ENCODE measurements around the gene CDC27.

DNA sequence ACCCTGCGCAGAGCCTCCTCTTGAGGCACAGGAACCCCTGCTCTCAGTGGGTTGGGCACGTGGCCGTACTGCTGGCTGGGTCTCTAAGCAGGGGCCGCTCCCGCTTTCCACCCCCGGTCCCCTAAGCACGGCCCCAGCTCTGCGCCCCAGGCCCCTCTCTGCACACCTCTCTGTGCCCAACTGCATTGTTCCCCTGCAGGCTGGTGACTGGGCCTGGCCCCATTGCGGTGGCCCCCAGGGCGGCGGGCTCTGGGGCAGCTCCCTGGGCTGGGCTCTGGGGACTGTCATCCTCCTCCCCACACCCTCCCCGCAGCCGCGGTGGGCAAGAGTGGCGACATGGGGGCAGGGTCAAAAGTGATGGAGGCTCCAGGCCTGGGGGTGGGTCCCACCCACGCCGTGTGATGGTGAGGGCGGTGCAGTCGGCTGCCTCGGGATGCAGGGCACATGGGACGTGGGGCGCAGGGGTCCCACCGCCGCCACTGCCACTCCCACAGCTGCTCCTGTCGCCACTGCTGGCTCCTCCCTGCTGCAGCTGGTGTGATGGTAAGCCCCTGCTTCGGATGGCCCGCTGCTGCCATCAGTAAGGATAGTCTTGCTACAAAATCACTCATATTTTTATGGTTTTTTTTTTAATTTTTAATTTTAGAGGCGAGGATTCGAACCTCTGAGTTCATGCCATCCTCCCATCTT, 49.4 kb upstream of the CDC27 start:
- TF ChIP-seq, protein P1, sequence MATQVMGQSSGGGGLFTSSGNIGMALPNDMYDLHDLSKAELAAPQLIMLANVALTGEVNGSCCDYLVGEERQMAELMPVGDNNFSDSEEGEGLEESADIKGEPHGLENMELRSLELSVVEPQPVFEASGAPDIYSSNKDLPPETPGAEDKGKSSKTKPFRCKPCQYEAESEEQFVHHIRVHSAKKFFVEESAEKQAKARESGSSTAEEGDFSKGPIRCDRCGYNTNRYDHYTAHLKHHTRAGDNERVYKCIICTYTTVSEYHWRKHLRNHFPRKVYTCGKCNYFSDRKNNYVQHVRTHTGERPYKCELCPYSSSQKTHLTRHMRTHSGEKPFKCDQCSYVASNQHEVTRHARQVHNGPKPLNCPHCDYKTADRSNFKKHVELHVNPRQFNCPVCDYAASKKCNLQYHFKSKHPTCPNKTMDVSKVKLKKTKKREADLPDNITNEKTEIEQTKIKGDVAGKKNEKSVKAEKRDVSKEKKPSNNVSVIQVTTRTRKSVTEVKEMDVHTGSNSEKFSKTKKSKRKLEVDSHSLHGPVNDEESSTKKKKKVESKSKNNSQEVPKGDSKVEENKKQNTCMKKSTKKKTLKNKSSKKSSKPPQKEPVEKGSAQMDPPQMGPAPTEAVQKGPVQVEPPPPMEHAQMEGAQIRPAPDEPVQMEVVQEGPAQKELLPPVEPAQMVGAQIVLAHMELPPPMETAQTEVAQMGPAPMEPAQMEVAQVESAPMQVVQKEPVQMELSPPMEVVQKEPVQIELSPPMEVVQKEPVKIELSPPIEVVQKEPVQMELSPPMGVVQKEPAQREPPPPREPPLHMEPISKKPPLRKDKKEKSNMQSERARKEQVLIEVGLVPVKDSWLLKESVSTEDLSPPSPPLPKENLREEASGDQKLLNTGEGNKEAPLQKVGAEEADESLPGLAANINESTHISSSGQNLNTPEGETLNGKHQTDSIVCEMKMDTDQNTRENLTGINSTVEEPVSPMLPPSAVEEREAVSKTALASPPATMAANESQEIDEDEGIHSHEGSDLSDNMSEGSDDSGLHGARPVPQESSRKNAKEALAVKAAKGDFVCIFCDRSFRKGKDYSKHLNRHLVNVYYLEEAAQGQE (IDR thresholded peaks at IDR 0.05; ENCODE audit: borderline replicate concordance), result no peak
- TF ChIP-seq, protein P2, sequence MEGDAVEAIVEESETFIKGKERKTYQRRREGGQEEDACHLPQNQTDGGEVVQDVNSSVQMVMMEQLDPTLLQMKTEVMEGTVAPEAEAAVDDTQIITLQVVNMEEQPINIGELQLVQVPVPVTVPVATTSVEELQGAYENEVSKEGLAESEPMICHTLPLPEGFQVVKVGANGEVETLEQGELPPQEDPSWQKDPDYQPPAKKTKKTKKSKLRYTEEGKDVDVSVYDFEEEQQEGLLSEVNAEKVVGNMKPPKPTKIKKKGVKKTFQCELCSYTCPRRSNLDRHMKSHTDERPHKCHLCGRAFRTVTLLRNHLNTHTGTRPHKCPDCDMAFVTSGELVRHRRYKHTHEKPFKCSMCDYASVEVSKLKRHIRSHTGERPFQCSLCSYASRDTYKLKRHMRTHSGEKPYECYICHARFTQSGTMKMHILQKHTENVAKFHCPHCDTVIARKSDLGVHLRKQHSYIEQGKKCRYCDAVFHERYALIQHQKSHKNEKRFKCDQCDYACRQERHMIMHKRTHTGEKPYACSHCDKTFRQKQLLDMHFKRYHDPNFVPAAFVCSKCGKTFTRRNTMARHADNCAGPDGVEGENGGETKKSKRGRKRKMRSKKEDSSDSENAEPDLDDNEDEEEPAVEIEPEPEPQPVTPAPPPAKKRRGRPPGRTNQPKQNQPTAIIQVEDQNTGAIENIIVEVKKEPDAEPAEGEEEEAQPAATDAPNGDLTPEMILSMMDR (IDR thresholded peaks at IDR 0.05; ENCODE audit: poor library complexity, severe bottlenecking), result no peak
- no peak for TF ChIP-seq POLR2AphosphoS5 (IDR thresholded peaks at IDR 0.05)
- TF ChIP-seq SMC3 (conservative IDR thresholded peaks at IDR 0.05; ENCODE audit: poor library complexity), result no peak
- no peak for TF ChIP-seq MXI1 (conservative IDR thresholded peaks at IDR 0.05; ENCODE audit: poor library complexity, severe bottlenecking)
- TF ChIP-seq RAD21 (conservative IDR thresholded peaks at IDR 0.05), result no peak
- no peak for TF ChIP-seq TAF1 (IDR thresholded peaks at IDR 0.05; ENCODE audit: low read depth)
- TF ChIP-seq EZH2 (IDR thresholded peaks at IDR 0.05; ENCODE audit: borderline replicate concordance, insufficient read depth, low read length, poor library complexity, severe bottlenecking), result no peak
- no peak for TF ChIP-seq EP300 (conservative IDR thresholded peaks at IDR 0.05; ENCODE audit: poor library complexity, severe bottlenecking)

Measured in neural cell (in vitro differentiated cells).